HCT116 (cell line): ENCODE data around the gene PAX5. TPM values are rescaled to one million over a fixed set of nuclear protein-coding genes. Genes with fewer than 3 reads are reported as not detected.

ENCODE experiments used
- ATAC-seq: fragments of 200-7000 bp; cut with Tn5 transposase; 2 replicates; pipeline ENCODE4 v1.9.1; 2020; ENCODE audit warnings: mild to moderate bottlenecking, moderate library complexity
- BruUV-seq: library from RNA; stranded (reverse); fragments of 400-500 nt; replicated peaks from 2 replicates; lab custom pipeline; 2021; lab: Mats Ljungman, UMichigan
- CTCF ChIA-PET: fragments of 300-600 bp; sonication (Branson Sonifier 250); formaldehyde crosslinking; loops from one replicate; lab custom pipeline; 2021; ENCODE audit warnings: antibody characterized with exemption; lab: Charles Lee
- POLR2A ChIA-PET: fragments of 300-600, 350-600 bp; sonication (Branson Sonifier 250); formaldehyde crosslinking; loops from one replicate; lab custom pipeline; 2021; ENCODE audit warnings: antibody characterized with exemption; lab: Charles Lee
- RAD21 ChIA-PET, 2 experiments: fragments of 300-600 bp; sonication (Branson Sonifier 250); formaldehyde crosslinking; loops; one replicate each; lab custom pipeline; 2023; ENCODE audit warnings: low total read pairs in 2 of 2; ENCODE audit not compliant: uncharacterized antibody in 2 of 2, unreplicated experiment in 2 of 2, low non-redundant PET in 1 of 2; lab: Charles Lee
- DNase-seq: peaks from one replicate; pipeline ENCODE4 v3.0.0-alpha.2; 2010; ENCODE audit warnings: low read depth, low spot score
- H2AFZ ChIP-seq: fragments of 200-600 bp; shearing (Covaris generic), sonication (generic); 2 replicates; pipeline ENCODE4 v1.6.1; 2017; ENCODE audit warnings: low read depth, mixed run types, mixed read lengths, antibody characterized with exemption, low read length; ENCODE audit not compliant: poor library complexity, severe bottlenecking
- H3K27ac ChIP-seq: 2 replicates; pipeline ENCODE4 v1.5.1; 2012; ENCODE audit warnings: low read depth, low read length
- H3K27me3 ChIP-seq: fragments of 200-600 bp; sonication (generic); 2 replicates; pipeline ENCODE4 v1.6.1; 2016; ENCODE audit warnings: mixed run types, low read length, mixed read lengths; ENCODE audit not compliant: insufficient read depth
- H3K36me3 ChIP-seq, 2 experiments: fragments of 200-500 bp in 1 of 2; fragments of 200-600 bp in 1 of 2; sonication (Bioruptor generic) in 1 of 2; sonication (generic) in 1 of 2; 2 replicates each; pipeline versions ENCODE4 v1.5.1 to v1.6.1; 2014 to 2016; ENCODE audit warnings: low read length in 2 of 2, inconsistent platforms in 1 of 2, mixed read lengths in 1 of 2, mixed run types in 1 of 2; ENCODE audit not compliant: insufficient read depth in 2 of 2, control insufficient read depth in 1 of 2
- H3K4me1 ChIP-seq, 2 experiments: fragments of 200-600 bp in 1 of 2; sonication (generic) in 1 of 2; 2 replicates each; pipeline versions ENCODE4 v1.5.1 to v1.6.1; 2012 to 2017; ENCODE audit warnings: low read length in 2 of 2, inconsistent platforms in 1 of 2, mild to moderate bottlenecking in 1 of 2, mixed read lengths in 1 of 2, mixed run types in 1 of 2, moderate library complexity in 1 of 2; ENCODE audit not compliant: insufficient read depth in 2 of 2, control insufficient read depth in 1 of 2
- H3K4me2 ChIP-seq: fragments of 200-600 bp; sonication (generic); 2 replicates; pipeline ENCODE4 v1.6.1; 2017; ENCODE audit warnings: mixed run types, low read length, mixed read lengths
- H3K4me3 ChIP-seq, 2 experiments: fragments of 200-600 bp in 1 of 2; sonication (generic) in 1 of 2; replicated peaks in 1 of 2; 2 replicates each; pipeline ENCODE4 v1.5.1; 2011 to 2016; ENCODE audit warnings: low read length in 2 of 2, control low read depth in 1 of 2, low read depth in 1 of 2, mild to moderate bottlenecking in 1 of 2, mixed read lengths in 1 of 2, mixed run types in 1 of 2
- H3K79me2 ChIP-seq: fragments of 200-600 bp; sonication (generic); 2 replicates; pipeline ENCODE4 v1.6.1; 2017; ENCODE audit warnings: mild to moderate bottlenecking, mixed run types, low read length, moderate library complexity, mixed read lengths; ENCODE audit not compliant: insufficient read depth
- H3K9ac ChIP-seq: fragments of 200-600 bp; sonication (generic); 2 replicates; pipeline ENCODE4 v1.6.1; 2016; ENCODE audit warnings: low read length, mixed read lengths
- H3K9me2 ChIP-seq: fragments of 200-600 bp; sonication (generic), shearing (Covaris generic); 2 replicates; pipeline ENCODE4 v1.6.1; 2017; ENCODE audit warnings: mixed run types, mild to moderate bottlenecking, moderate library complexity; ENCODE audit not compliant: insufficient read depth
- H3K9me3 ChIP-seq, 2 experiments: fragments of 200-500 bp in 1 of 2; fragments of 200-600 bp in 1 of 2; sonication (Bioruptor generic) in 1 of 2; sonication (generic) in 1 of 2; 2 replicates each; pipeline ENCODE4 v1.6.1; 2014 to 2017; ENCODE audit warnings: low read length in 2 of 2, mixed read lengths in 2 of 2, inconsistent platforms in 1 of 2, low read depth in 1 of 2, mild to moderate bottlenecking in 1 of 2, mixed run types in 1 of 2, moderate library complexity in 1 of 2; ENCODE audit not compliant: control insufficient read depth in 1 of 2, insufficient read depth in 1 of 2
- H4K20me1 ChIP-seq: fragments of 200-600 bp; sonication (generic), shearing (Covaris generic); 2 replicates; pipeline ENCODE4 v1.6.1; 2017; ENCODE audit warnings: mixed run types, mild to moderate bottlenecking, moderate library complexity; ENCODE audit not compliant: insufficient read depth
- ATF3 ChIP-seq: IDR thresholded peaks from 2 replicates; pipeline ENCODE4 v1.6.1; 2012
- CBX3 ChIP-seq: IDR thresholded peaks from 2 replicates; pipeline ENCODE4 v1.6.1; 2012; ENCODE audit warnings: low read depth
- CEBPB ChIP-seq: IDR thresholded peaks from 2 replicates; pipeline ENCODE4 v1.6.1; 2012; ENCODE audit warnings: low read depth
- CTCF ChIP-seq, 3 experiments: fragments of 200-600 bp in 1 of 3; sonication (generic) in 1 of 3; IDR thresholded peaks in 2 of 3; conservative IDR thresholded peaks in 1 of 3; 2 replicates each; pipeline ENCODE4 v1.5.1; 2012 to 2017; ENCODE audit warnings: low read depth in 2 of 3, low read length in 2 of 3, antibody characterized with exemption in 1 of 3, borderline replicate concordance in 1 of 3, control low read depth in 1 of 3, mild to moderate bottlenecking in 1 of 3, mixed read lengths in 1 of 3, mixed run types in 1 of 3, moderate library complexity in 1 of 3; ENCODE audit not compliant: insufficient read depth in 1 of 3
- EGR1 ChIP-seq: IDR thresholded peaks from 2 replicates; pipeline ENCODE4 v1.6.1; 2012; ENCODE audit warnings: low read depth
- ELF1 ChIP-seq: IDR thresholded peaks from 2 replicates; pipeline ENCODE4 v1.6.1; 2012; ENCODE audit warnings: low read depth, borderline replicate concordance
- EZH2 ChIP-seq: fragments of 200-600 bp; sonication (generic); IDR thresholded peaks from 2 replicates; pipeline ENCODE4 v1.6.1; 2017; ENCODE audit warnings: antibody characterized with exemption, mixed run types
- EZH2phosphoT487 ChIP-seq: fragments of 200-600 bp; IDR thresholded peaks from 2 replicates; pipeline ENCODE4 v1.6.1; 2018; ENCODE audit warnings: antibody characterized with exemption, borderline replicate concordance
- FOSL1 ChIP-seq: IDR thresholded peaks from 2 replicates; pipeline ENCODE4 v1.6.1; 2012; ENCODE audit warnings: low read depth
- JUND ChIP-seq: IDR thresholded peaks from 2 replicates; pipeline ENCODE4 v1.6.1; 2012
- MAX ChIP-seq: IDR thresholded peaks from 2 replicates; pipeline ENCODE4 v1.6.1; 2012
- POLR2A ChIP-seq: IDR thresholded peaks from 2 replicates; pipeline ENCODE4 v1.7.0; 2011; ENCODE audit warnings: borderline replicate concordance; ENCODE audit not compliant: insufficient read depth, insufficient read length; ENCODE audit errors: extremely low read depth
- POLR2AphosphoS5 ChIP-seq: IDR thresholded peaks from 2 replicates; pipeline ENCODE4 v1.6.1; 2011; ENCODE audit warnings: mild to moderate bottlenecking, low read depth, low read length, moderate library complexity
- RAD21 ChIP-seq: IDR thresholded peaks from 2 replicates; pipeline ENCODE4 v1.6.1; 2012; ENCODE audit warnings: low read depth, mild to moderate bottlenecking
- SIN3A ChIP-seq: IDR thresholded peaks from 2 replicates; pipeline ENCODE4 v1.6.1; 2012; ENCODE audit warnings: low read depth
- TCF7L2 ChIP-seq: IDR thresholded peaks from 2 replicates; pipeline ENCODE4 v1.7.0; 2011; ENCODE audit warnings: borderline replicate concordance, inconsistent platforms; ENCODE audit not compliant: insufficient read depth, insufficient read length; ENCODE audit errors: extremely low read depth
- ZFX ChIP-seq: fragments of 450-650 bp; IDR thresholded peaks from 2 replicates; pipeline ENCODE4 v1.6.1; 2017
- ZNF274 ChIP-seq: fragments of 200-500 bp; sonication (Bioruptor generic); IDR thresholded peaks from 2 replicates; pipeline ENCODE4 v1.6.1; 2014; ENCODE audit warnings: mild to moderate bottlenecking, low read depth, low read length, inconsistent platforms
- intact Hi-C: fragments of 100-400 bp; cut with micrococcal nuclease; formaldehyde crosslinking; loops from 2 replicates; pipeline ENCODE4 v1.10.0; 2022
- total RNA-seq: library from RNA; stranded (reverse); gene quantifications from one replicate; pipeline ENCODE4 v1.2.1, GENCODE V29; 2021; ENCODE audit not compliant: unreplicated experiment

The PAX5 gene
- total RNA-seq, 1 experiment from 2014 or later = 0.17 TPM

- TF ChIP-seq POLR2A = no peak
These were observed 168.1 kb downstream of the PAX5 start (continued) for GRCh38 chr9:36865731-36866635.

- no peak overlapping the region for H3K9ac ChIP-seq
- intact Hi-C loops = no loop called here
- CTCF ChIA-PET = interaction anchor here (0.9 kb wide), 1 partner anchor 8 kb away, joined by 4 read pairs; no protein-coding TSS in a partner anchor
- RAD21 ChIA-PET = no interaction called here
- no peak overlapping the region for H2AFZ ChIP-seq
- no TSS peak for BruUV-seq
- H3K79me2 ChIP-seq = no peaks in the 10 kb centered on the region
- ATAC-seq = no peak
- no peaks in the 10 kb centered on the region for H3K36me3 ChIP-seq
- POLR2A ChIA-PET = no interaction called here
- no peak for DNase-seq
- TF ChIP-seq FOSL1 (no peak), EZH2 (no peak), ATF3 (no peak), EZH2phosphoT487 (no peak), EGR1 (no peak), CBX3 (no peak), TCF7L2 (no peak), MAX (no peak), RAD21 (no peak), CEBPB (no peak), SIN3A (no peak), ZFX (no peak), ELF1 (no peak), CTCF (IDR thresholded peaks at IDR 0.05 in 2 of 3, conservative IDR thresholded peaks at IDR 0.05 in 1 of 3; ENCODE audit: borderline replicate concordance in 1 of 3, insufficient read depth in 1 of 3, low read depth in 2 of 3, low read length in 2 of 3) (no peak), ZNF274 (no peak), POLR2AphosphoS5 (no peak), JUND (no peak)
- H4K20me1 ChIP-seq = no peaks in the 10 kb centered on the region
- peaks cover 12% of the 10 kb centered on the region for H3K27me3 ChIP-seq
- H3K9me3 ChIP-seq = no peaks in the 10 kb centered on the region
- H3K4me2 ChIP-seq = no peak overlapping the region
- H3K4me1 ChIP-seq = peaks cover 0 to 4% of the 10 kb centered on the region in 2 experiments; a peak in 1 of 4 replicates
- no peak overlapping the region for H3K4me3 ChIP-seq
- no peaks in the 10 kb centered on the region for H3K9me2 ChIP-seq
- no peak overlapping the region for H3K27ac ChIP-seq
These were observed 169.3 kb downstream of the PAX5 start for GRCh38 chr9:36864491-36865410.
